Measurements from ENCODE around the gene PRPH2.
A peak's percentile ranks its signal among the peaks of the same experiment; 100 is the strongest.

The PRPH2 gene

GRCh38 chr6:42661540-42662153 lies 60.8 kb downstream of the PRPH2 start:
- H3K4me3 ChIP-seq: no peak overlapping the region
- peak overlapping the region in 1 of 21 experiments; percentile 27 for H3K27ac ChIP-seq

DNA sequence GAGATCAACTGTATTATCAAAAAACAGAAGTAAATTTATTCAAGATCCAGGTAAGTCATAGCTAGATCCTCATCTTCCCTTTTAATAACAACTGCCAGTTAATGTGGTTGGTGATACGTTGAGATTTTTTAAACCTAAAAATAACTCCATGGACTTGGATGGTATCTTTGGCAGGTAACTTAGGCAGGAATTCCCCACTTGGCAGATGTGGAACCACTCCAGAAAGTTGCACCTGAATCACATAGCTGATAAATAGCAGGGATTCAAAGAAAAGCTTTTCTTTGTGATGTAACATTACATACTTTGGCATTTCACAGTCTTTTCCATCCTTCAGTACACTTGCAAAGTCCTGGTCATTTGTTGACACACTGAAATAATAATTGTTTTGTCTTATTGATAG lies 62.6 kb downstream of the PRPH2 start:
- Histone ChIP-seq H3K27ac (no peak overlapping the region), H3K4me3 (no peak overlapping the region)

GRCh38 chr6:42653851-42654250 lies 68.5 kb downstream of the PRPH2 start:
- Histone ChIP-seq H3K27ac (no peak overlapping the region), H3K4me3 (no peak overlapping the region)

GRCh38 chr6:42652024-42652746 lies 70.2 kb downstream of the PRPH2 start:
- Histone ChIP-seq H3K4me3 (no peak overlapping the region), H3K27ac (no peak overlapping the region)

Measured in skin epidermis (tissue), 12 donors.